A549 (cell line): Measurements from ENCODE around the gene PPM1H. TPM values are rescaled to one million over a fixed set of nuclear protein-coding genes. Genes with fewer than 3 reads are reported as not detected.

Experiments
- ATAC-seq, 2 experiments: fragments of 200-7000 bp in 1 of 2; fragments of >200 bp in 1 of 2; cut with Nextera tagmentation in 1 of 2; cut with Tn5 transposase in 1 of 2; 3 replicates each; pipeline versions ENCODE4 v1.8.0 to v1.9.1; 2018 to 2020; ENCODE audit warnings: mild to moderate bottlenecking in 1 of 2, moderate library complexity in 1 of 2
- CTCF ChIA-PET: fragments of 300-600 bp; sonication (Branson Sonifier 250); formaldehyde crosslinking; extraction: SDS; loops from one replicate; lab custom pipeline; 2021; ENCODE audit warnings: antibody characterized with exemption, inconsistent platforms; lab: Yijun Ruan, JAX
- POLR2A ChIA-PET: fragments of 350-600 bp; formaldehyde crosslinking; extraction: SDS; loops from one replicate; lab custom pipeline; 2021; ENCODE audit warnings: antibody characterized with exemption, inconsistent platforms; lab: Yijun Ruan, JAX
- DNase-seq, 2 experiments: peaks; one replicate each; pipeline versions ENCODE4 v3.0.0 to v3.0.0-alpha.2; 2011 to 2016; ENCODE audit warnings: low read depth in 1 of 2, low spot score in 1 of 2
- FAIRE-seq: peaks from 2 replicates; lab custom pipeline; 2011; peaks lifted over from hg19 to GRCh38; lab: Jason Lieb, UNC
- H3K27ac ChIP-seq, 2 experiments: fragments of >200 bp; sonication (Bioruptor Twin); formaldehyde crosslinking; 3 replicates each; pipeline ENCODE4 v1.5.1; 2016 to 2017
- H3K4me1 ChIP-seq: fragments of >200 bp; sonication (Bioruptor Twin); formaldehyde crosslinking; 3 replicates; pipeline ENCODE4 v1.6.1; 2016
- H3K4me2 ChIP-seq: fragments of >200 bp; sonication (Bioruptor Twin); formaldehyde crosslinking; 3 replicates; pipeline ENCODE4 v1.6.1; 2016
- H3K4me3 ChIP-seq: fragments of >200 bp; sonication (Bioruptor Twin); formaldehyde crosslinking; 3 replicates; pipeline ENCODE4 v1.5.1; 2016
- H3K9me3 ChIP-seq: fragments of >200 bp; sonication (Bioruptor Twin); formaldehyde crosslinking; 3 replicates; pipeline ENCODE4 v1.6.1; 2016
- BHLHE40 ChIP-seq: IDR thresholded peaks from 2 replicates; pipeline ENCODE4 v1.6.1; 2012; ENCODE audit warnings: low read depth, low read length, inconsistent platforms
- CBX2 ChIP-seq: fragments of 200-600 bp; sonication (generic); IDR thresholded peaks from 2 replicates; pipeline ENCODE4 v1.6.1; 2016; ENCODE audit warnings: low read depth, mild to moderate bottlenecking, borderline replicate concordance
- EP300 ChIP-seq, 2 experiments: fragments of >200 bp; sonication (Bioruptor Twin); formaldehyde crosslinking; IDR thresholded peaks; 2 replicates in 1 of 2; 3 replicates in 1 of 2; pipeline ENCODE4 v1.6.1; 2016 to 2017
- FOSB ChIP-seq: fragments of 250-450 bp; sonication (Bioruptor Pico); IDR thresholded peaks from 2 replicates; pipeline ENCODE4 v1.5.0; 2020; ENCODE audit warnings: mild to moderate bottlenecking, moderate library complexity
- GATA3 ChIP-seq: IDR thresholded peaks from 2 replicates; pipeline ENCODE4 v1.6.1; 2012; ENCODE audit warnings: borderline replicate concordance
- HDAC2 ChIP-seq: fragments of 200-600 bp; sonication (generic); IDR thresholded peaks from 2 replicates; pipeline ENCODE4 v1.6.1; 2016
- HEYL ChIP-seq: fragments of 250-450 bp; sonication (Bioruptor Pico); IDR thresholded peaks from 2 replicates; pipeline ENCODE4 v1.8.0; 2021; ENCODE audit warnings: mild to moderate bottlenecking, moderate library complexity
- HOXB5 ChIP-seq: fragments of 250-450 bp; sonication (Bioruptor Pico); IDR thresholded peaks from 2 replicates; pipeline ENCODE4 v1.5.0; 2020; ENCODE audit warnings: mild to moderate bottlenecking, moderate library complexity
- KDM5A ChIP-seq: fragments of 200-600 bp; sonication (generic); IDR thresholded peaks from 2 replicates; pipeline ENCODE4 v1.6.1; 2016; ENCODE audit warnings: antibody characterized with exemption, mild to moderate bottlenecking
- MAFK ChIP-seq: fragments of 450-650 bp; IDR thresholded peaks from 2 replicates; pipeline ENCODE4 v1.6.1; 2014; ENCODE audit not compliant: partially characterized antibody
- NFE2L2 ChIP-seq: fragments of 150-350 bp; conservative IDR thresholded peaks from 2 replicates; pipeline ENCODE4 v1.6.1; 2014; ENCODE audit warnings: low read length
- NR3C1 ChIP-seq: fragments of >200 bp; sonication (Bioruptor Twin); formaldehyde crosslinking; IDR thresholded peaks from 3 replicates; pipeline ENCODE4 v1.6.1; 2017
- POLR2A ChIP-seq: IDR thresholded peaks from 2 replicates; pipeline ENCODE4 v1.6.1; 2012; ENCODE audit warnings: mild to moderate bottlenecking, low read length
- RARB ChIP-seq: fragments of 250-450 bp; sonication (Bioruptor Pico); IDR thresholded peaks from 2 replicates; pipeline ENCODE4 v1.8.0; 2021; ENCODE audit warnings: mild to moderate bottlenecking, moderate library complexity
- RFX5 ChIP-seq: fragments of 450-650 bp; IDR thresholded peaks from 2 replicates; pipeline ENCODE4 v1.7.1; 2014; ENCODE audit warnings: antibody characterized with exemption, mild to moderate bottlenecking, moderate library complexity
- TFCP2L1 ChIP-seq: fragments of 250-450 bp; sonication (Bioruptor Pico); IDR thresholded peaks from 2 replicates; pipeline ENCODE4 v1.5.0; 2021; ENCODE audit warnings: mild to moderate bottlenecking
- WGBS: methylation state at CpG from one replicate; pipeline ENCODE4 v1.1.6; 2017; ENCODE audit errors: missing lambda C conversion rate; 5-methylcytosine and 5-hydroxymethylcytosine counted together
- polyA plus RNA-seq, 4 experiments: library from polyadenylated mRNA; depleted of rRNA in 3 of 4; stranded (reverse); fragments of >200 nt; fragmentation: RNase III in 1 of 4; extraction: RNeasy Plus Mini Kit Qiagen cat#74134 plus additional on column Dnase treatment in 1 of 4; gene quantifications; 2 replicates in 3 of 4; 3 replicates in 1 of 4; pipeline ENCODE4 v1.2.3, GENCODE V29; 2011 to 2017
- TF ChIP-seq, protein P1 (sequence below): IDR thresholded peaks from 2 replicates; pipeline ENCODE4 v1.6.1; 2012
- TF ChIP-seq, protein P2 (sequence below): fragments of 450-650 bp; IDR thresholded peaks from 2 replicates; pipeline ENCODE4 v1.6.1; 2014; ENCODE audit warnings: antibody characterized with exemption
- TF ChIP-seq, protein P3 (sequence below): fragments of >200 bp; sonication (Bioruptor Twin); formaldehyde crosslinking; IDR thresholded peaks from 3 replicates; pipeline ENCODE4 v1.6.1; 2016
- TF ChIP-seq, protein P4 (sequence below): IDR thresholded peaks from 2 replicates; pipeline ENCODE4 v1.6.1; 2012; ENCODE audit warnings: low read depth, borderline replicate concordance
- TF ChIP-seq, protein P5 (sequence below): fragments of 150-350 bp; IDR thresholded peaks from 2 replicates; pipeline ENCODE4 v1.6.1; 2014; ENCODE audit warnings: low read depth, mild to moderate bottlenecking, low read length
- TF ChIP-seq, protein P6 (sequence below): IDR thresholded peaks from 2 replicates; pipeline ENCODE4 v1.6.1; 2012

PPM1H gene
- polyA plus RNA-seq, 2 of the 4 experiments (the other 2 are of a cell fraction), result 7.8 TPM

DNA sequence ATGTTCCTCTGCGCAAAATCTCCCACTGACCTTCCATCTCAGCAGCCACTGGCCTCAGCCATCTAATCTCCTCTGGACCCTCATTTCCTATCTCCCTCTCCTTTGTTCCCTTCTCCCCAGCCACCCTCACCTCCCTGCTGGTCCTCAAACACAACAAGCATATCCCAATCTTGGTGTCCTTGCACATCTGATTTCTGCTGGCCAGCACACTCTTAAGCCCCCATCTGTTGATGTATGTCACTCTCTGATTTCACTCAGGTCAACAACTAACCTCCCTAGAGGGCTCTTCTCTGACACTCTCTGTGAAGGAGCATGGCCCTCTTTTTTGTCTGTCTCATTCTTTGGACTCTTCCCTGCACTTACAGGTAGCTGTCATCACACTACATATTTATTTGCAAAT lies 25.6 kb downstream of the PPM1H start:
- TF ChIP-seq HOXB5 (CRISPR knock-in tag), result no peak
- TF ChIP-seq NR3C1, result no peak
- no peak for TF ChIP-seq CBX2
- TF ChIP-seq, protein P1, sequence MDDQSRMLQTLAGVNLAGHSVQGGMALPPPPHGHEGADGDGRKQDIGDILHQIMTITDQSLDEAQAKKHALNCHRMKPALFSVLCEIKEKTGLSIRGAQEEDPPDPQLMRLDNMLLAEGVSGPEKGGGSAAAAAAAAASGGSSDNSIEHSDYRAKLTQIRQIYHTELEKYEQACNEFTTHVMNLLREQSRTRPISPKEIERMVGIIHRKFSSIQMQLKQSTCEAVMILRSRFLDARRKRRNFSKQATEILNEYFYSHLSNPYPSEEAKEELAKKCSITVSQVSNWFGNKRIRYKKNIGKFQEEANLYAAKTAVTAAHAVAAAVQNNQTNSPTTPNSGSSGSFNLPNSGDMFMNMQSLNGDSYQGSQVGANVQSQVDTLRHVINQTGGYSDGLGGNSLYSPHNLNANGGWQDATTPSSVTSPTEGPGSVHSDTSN, result no peak
- TF ChIP-seq NFE2L2, result no peak
- no peak for TF ChIP-seq KDM5A
- TF ChIP-seq, protein P2, sequence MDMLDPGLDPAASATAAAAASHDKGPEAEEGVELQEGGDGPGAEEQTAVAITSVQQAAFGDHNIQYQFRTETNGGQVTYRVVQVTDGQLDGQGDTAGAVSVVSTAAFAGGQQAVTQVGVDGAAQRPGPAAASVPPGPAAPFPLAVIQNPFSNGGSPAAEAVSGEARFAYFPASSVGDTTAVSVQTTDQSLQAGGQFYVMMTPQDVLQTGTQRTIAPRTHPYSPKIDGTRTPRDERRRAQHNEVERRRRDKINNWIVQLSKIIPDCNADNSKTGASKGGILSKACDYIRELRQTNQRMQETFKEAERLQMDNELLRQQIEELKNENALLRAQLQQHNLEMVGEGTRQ, result no peak
- TF ChIP-seq GATA3, result no peak
- TF ChIP-seq FOSB (CRISPR knock-in tag), result no peak
- TF ChIP-seq, protein P3, sequence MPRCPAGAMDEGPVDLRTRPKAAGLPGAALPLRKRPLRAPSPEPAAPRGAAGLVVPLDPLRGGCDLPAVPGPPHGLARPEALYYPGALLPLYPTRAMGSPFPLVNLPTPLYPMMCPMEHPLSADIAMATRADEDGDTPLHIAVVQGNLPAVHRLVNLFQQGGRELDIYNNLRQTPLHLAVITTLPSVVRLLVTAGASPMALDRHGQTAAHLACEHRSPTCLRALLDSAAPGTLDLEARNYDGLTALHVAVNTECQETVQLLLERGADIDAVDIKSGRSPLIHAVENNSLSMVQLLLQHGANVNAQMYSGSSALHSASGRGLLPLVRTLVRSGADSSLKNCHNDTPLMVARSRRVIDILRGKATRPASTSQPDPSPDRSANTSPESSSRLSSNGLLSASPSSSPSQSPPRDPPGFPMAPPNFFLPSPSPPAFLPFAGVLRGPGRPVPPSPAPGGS, result no peak
- TF ChIP-seq, protein P4, sequence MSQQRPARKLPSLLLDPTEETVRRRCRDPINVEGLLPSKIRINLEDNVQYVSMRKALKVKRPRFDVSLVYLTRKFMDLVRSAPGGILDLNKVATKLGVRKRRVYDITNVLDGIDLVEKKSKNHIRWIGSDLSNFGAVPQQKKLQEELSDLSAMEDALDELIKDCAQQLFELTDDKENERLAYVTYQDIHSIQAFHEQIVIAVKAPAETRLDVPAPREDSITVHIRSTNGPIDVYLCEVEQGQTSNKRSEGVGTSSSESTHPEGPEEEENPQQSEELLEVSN, result no peak
- TF ChIP-seq BHLHE40, result no peak
- no peak for TF ChIP-seq EP300 (IDR thresholded peaks at IDR 0.05)
- TF ChIP-seq, protein P5, sequence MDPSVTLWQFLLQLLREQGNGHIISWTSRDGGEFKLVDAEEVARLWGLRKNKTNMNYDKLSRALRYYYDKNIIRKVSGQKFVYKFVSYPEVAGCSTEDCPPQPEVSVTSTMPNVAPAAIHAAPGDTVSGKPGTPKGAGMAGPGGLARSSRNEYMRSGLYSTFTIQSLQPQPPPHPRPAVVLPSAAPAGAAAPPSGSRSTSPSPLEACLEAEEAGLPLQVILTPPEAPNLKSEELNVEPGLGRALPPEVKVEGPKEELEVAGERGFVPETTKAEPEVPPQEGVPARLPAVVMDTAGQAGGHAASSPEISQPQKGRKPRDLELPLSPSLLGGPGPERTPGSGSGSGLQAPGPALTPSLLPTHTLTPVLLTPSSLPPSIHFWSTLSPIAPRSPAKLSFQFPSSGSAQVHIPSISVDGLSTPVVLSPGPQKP, result no peak
- no peak overlapping the region for H3K4me2 ChIP-seq
- H3K4me3 ChIP-seq, result no peak overlapping the region
- no peaks in the 10 kb centered on the region for H3K9me3 ChIP-seq
- 97% methylated on average over 1 of the region's 1 CpG for WGBS
- ChIA-PET POLR2A (no interaction called here), CTCF (no interaction called here)
- ATAC-seq (no peak), DNase-seq (no peak), FAIRE-seq (no peak)
- no peak overlapping the region for H3K27ac ChIP-seq
- H3K4me1 ChIP-seq, result no peaks in the 10 kb centered on the region

DNA sequence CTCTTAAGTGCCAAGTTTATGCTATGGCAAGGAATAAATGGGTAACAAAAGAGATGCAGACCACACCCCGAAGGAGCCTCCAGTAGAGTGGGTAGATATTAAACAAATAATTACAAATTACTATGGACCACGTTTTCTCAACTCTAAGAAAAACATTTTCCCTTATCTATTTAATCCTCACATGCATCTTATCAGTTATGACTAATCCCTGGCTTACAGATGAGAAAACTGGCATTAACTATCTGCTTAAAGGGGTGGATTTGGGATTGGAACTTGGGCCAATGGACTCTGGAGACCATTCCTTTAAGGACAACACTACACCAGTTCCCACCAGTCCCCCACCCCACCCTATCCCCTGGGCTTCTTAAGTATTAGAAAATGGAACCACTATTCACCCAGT lies 26.3 kb downstream of the PPM1H start:
- POLR2A ChIA-PET, result no interaction called here
- H3K4me1 ChIP-seq, result no peaks in the 10 kb centered on the region
- H3K9me3 ChIP-seq, result no peaks in the 10 kb centered on the region
- CTCF ChIA-PET, result no interaction called here
- FAIRE-seq, result no peak
- H3K4me2 ChIP-seq, result no peak overlapping the region
- DNase-seq, result no peak
- 34% methylated on average over 2 of the region's 2 CpGs for WGBS
- TF ChIP-seq RFX5, result no peak
- no peak for TF ChIP-seq TFCP2L1
- TF ChIP-seq RARB, result no peak
- TF ChIP-seq BHLHE40, result no peak
- no peak for TF ChIP-seq HEYL (CRISPR knock-in tag)
- ATAC-seq, result no peak
- H3K27ac ChIP-seq, result no peak overlapping the region
- H3K4me3 ChIP-seq, result no peak overlapping the region

DNA sequence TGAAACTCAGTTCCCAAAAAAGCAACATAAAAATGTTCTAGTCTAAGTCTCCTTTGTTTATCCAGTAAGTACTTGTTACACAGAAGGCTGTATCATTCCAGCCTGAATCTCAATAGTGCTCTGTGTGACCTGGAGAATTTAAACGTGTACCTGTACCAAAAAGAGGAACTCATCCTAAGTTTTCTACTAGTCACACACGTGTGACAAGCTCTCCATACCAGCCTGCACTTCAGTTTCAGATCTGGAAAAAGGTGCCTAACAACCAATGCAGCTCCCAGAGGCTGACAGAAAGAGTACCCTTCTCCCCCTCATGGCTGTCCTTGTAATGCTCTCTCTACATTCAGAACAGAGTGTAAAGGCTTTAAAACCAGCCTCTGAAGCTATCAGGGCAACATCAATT lies 27.4 kb downstream of the PPM1H start:
- Histone ChIP-seq H3K9me3 (no peaks in the 10 kb centered on the region), H3K4me2 (no peak overlapping the region), H3K27ac (no peak overlapping the region), H3K4me1 (no peaks in the 10 kb centered on the region), H3K4me3 (no peak overlapping the region)
- 43% methylated on average over 2 of the region's 2 CpGs for WGBS
- TF ChIP-seq FOSB (CRISPR knock-in tag) (no peak), POLR2A (no peak), MAFK (no peak), HDAC2 (no peak)
- TF ChIP-seq, protein P6, sequence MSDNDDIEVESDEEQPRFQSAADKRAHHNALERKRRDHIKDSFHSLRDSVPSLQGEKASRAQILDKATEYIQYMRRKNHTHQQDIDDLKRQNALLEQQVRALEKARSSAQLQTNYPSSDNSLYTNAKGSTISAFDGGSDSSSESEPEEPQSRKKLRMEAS, result no peak
- FAIRE-seq (no peak), ATAC-seq (no peak; a peak in 1 of 6 replicates), DNase-seq (no peak)
- POLR2A ChIA-PET, result no interaction called here
- CTCF ChIA-PET, result interaction anchor here (1.2 to 2.0 kb wide), 2 partner anchors 28 to 33 kb away, joined by 3 to 5 read pairs; partner anchors contain the start of gene PPM1H
